ELF-1 (cell line): ENCODE data around the gene KRABD2.
"Not testable (repeated sequence)": the region's sequence is repeated elsewhere in the genome, so short reads cannot be mapped to it uniquely, and the experiment has no call there.

ENCODE experiments used
- DNase-seq: peaks from one replicate; pipeline ENCODE4 v3.0.0-alpha.2; 2016; ENCODE audit warnings: low read depth, low spot score

KRABD2 gene

DNA sequence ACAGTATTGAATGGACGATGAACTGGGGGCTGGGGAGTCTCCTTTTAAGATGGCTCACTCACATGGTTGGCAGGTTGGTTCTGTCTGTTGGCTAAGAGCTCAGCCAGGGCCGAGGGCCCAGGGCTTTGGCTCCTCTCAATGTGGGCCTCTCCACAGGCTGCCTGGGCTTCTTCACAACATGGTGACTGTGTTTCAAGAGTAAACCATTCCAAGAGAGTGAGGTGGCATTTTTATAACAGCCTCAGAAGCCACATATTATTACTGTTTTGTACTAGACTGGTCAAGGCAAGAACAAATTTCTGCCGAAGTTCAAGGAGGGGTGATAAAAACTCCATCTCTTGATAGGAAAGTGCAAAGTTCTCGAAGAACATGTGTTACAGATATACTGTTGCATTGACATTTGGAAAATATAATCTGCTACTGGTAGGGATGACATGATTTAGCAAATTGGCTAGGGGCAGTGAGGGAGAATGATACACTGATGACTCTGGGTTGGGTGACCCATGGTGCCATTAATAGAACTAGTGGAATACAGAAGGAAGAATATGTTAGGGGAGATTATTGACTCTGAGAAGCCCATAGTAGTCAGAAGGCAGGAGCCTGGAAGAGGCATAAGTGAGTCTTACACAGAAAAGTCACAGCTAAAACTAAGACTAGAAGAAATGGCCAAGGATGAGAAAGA lies 13.7 kb downstream of the KRABD2 start:
- no peak for DNase-seq

DNA sequence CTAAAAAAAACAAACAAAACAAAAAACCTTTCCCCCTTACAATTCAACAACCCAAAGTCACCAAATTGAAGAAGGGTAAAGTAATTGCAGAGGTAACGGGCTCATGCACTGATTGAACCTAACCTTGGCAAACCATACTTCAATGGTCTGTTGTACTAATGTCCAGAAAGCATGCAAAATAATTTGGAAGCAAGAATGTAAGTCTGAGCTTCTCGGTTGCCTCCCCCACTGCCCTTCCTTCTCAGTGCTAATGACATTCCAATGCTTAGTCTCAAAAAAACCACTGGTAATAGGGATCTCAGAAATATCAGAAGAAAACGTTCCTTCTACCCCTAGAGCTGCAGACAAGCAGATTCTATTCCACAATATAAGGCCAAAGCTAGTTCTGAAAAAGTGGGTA lies 15.8 kb downstream of the KRABD2 start:
- DNase-seq = no peak

DNA sequence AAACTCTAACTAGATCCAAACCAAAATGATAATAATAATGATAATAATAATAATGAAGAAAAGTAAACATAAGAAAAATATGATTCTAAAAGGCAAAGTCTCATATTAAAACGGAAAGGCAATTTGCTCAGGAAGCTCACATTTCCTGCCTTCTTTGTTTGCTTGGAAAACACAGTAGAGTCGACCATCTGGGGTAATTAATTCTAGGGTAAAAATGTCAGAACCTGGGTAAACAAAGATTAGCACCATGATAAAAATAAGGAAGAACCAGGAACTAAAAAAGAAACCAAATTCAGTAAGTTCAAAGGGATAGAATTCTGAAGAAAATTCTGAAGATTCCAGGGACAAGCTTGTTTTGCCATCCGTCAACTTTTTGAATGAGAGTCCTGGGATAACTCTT lies 16.2 kb downstream of the KRABD2 start:
- DNase-seq = no peak

DNA sequence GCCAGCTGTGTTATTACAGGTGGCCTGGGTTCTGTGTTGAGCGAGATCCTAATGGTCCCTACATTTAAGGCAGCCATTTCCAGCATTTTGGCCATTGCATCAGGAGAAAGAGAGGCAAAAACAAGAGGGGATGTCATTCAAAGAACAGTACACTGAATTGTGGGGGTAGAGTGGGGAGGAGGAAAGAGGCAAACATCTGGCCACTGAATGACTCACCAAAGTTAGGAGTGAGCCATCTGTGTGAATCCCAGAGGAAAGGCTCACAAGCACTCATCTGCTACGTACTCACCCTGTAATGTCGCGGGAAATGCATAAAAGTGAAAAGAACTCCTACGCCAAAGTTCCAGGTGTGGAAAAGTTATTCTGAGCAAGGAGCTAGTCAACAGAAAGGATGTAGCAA lies 16.7 kb downstream of the KRABD2 start:
- peak; percentile 6 for DNase-seq

DNA sequence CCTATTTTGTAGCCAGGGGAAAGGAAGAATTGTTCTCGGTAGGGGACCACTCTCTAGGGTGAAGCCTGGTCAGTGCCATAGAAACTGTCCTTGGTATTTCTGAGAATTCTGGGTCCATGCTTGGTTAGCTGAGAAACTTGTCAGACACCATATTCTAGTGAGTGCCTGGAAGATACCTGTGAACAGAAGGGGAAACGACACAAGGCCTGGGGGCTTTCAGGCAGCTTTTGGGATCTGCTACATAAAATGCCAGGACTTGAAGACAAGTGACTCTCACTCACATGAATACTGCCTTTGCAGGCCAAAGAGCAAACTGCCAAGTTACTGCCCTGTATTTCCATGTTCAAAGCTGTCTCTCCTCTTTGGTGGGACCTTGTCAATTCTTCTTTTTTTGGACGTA lies 18.6 kb downstream of the KRABD2 start:
- DNase-seq = peak; percentile 69

DNA sequence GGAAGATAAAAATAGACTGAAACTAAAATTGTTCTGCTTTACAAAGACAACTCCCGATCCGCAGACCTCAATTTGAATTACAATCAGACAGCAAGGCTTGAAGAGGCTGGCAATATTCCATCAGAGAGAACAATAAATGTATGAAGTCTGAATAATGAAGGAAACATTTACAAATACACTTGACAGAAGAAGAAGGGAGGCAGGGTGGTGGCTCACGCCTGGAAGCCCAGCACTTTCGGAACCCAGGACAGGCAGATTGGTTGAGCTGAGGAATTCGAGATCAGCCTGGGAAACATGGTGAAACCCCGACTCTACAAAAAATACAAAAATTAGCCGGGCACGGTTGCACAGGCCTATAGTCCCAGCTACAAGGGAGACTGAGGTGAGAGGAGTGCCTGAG lies 22.3 kb downstream of the KRABD2 start:
- no peak for DNase-seq

DNA sequence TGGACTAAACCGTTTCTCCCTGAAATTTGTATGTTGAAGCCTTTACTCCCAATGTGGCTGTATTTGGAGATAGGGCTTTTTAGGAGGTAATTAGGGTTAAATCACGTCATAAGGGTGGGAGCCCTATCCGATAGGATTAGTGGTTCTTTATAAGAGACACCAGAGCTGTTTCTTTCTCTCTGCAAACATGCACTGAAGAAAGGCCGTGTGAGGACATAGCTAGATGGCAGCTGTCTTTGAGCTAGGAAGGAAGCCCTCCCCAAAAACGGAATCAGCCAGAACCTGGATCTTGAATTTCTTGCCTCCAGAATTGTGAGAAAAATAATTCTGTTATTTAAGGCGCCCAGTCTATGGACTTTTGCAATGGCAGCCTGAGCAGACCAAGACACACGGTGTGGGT lies 22.8 kb downstream of the KRABD2 start:
- DNase-seq = no peak

DNA sequence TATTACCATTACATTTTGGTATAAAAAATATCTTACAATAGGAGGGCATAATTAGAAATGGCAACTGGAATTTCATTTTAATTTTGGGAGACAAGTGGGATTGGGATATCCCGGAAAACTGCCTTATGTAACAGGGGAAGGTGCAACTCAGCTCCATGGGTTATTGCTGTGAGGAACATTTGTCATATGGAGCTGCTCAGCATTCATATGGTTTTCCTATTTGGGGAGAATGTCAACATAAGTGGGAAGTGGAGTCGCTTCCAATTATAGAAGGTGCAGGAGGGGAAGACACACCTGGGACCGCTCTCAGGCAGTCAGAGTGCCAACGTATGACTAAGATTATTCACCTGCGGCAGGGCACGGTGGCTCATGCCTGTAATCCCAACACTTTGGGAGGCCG lies 26.2 kb downstream of the KRABD2 start:
- DNase-seq = no peak

DNA sequence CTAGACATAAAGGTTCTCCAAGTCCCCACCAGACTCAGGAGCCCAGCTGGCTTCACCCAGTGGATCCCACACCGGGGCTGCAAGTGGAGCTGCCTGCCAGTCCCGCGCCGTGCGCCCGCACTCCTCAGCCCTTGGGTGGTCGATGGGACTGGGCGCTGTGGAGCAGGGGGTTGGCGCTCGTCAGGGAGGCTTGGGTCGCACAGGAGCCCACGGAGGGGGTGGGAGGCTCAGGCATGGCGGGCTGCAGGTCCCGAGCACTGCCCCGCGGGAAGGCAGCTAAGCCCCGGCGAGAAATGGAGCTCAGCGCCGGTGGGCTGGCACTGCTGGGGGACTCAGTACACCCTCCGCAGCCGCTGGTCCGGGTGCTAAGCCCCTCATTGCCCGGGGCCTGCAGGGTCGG lies 29.5 kb downstream of the KRABD2 start:
- not testable (repeated sequence) for DNase-seq

DNA sequence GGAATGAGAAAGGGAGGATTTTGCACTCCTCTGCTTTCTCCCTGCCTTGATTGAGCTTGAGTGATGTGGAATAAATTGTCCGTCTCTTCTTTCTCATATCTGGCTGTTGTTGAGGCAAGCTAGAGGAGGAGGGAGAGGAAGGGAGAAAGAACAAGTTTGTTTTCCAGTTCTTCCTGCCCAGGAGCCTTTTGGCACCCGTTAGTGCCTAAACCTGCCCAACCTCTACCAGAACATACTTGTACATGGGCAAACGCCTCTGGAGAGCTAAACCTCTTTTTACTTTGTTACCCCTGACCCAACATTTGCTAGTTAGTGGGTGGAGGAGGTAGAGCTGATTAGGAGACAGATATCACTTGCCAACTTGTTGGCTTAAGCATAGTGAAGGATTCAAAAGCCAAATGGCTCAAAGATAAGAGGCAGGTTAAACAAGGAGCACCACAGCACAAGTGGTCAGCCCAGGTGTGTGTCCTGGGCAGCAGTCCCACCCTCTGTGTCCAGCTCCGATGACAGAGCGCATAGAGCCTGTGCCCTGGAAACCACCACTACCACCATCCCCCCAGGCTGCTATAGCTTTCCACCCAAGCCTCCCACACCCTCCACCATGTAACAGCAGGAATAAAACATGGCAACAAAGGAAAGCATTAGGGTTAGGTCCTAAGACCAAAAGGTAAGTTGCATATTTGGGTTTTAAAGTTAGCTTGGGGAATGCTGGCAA lies 30.4 kb downstream of the KRABD2 start:
- DNase-seq = no peak

DNA sequence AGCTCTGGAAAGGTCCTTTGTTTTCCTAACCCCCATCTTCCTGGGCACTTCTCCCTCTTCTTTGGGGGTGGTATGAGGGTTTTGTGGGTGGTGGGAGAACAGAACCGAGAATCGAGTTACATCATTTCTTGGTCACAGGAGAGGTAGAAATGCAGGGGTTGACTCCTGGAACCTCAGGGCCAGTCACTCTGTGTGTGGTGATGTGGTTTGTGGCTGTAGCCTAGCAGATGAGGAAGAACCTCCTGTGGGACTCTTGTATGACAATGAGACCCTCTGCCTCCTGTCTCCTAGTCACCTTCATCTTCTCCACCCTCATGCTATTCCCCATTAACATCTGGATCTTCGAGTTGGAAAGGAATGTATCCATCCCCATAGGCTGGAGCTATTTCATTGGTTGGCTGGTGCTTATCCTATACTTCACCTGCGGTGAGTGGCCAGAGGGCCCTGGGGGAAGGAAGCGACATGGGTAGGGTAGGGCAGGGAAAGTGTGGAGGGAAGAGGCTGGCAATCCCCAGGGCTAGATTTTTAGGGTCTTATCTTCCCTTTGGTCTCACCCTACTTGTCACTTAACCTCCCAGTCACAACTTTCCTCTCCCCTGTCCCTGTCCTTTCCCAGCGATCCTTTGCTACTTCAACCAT lies 31.3 kb downstream of the KRABD2 start:
- no peak for DNase-seq

DNA sequence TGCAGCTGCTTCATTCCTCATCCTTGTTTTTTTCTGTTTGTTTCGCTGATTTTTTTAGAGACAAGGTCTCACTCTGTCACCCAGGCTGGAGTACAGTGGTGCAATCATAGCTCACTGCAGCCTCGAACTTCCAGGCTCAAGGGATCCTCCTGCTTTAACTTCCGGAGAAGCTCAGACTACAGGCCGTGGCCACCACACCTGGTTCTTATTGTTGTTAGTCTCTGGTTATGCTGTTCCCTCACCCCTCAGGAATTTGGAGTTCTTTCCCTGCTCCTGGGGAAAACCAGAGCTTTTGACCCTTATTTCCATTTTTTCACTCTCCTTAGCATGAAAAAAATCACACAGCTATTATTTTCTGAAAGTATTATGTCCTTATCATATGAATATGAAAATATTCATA lies 35.0 kb downstream of the KRABD2 start:
- DNase-seq = peak; percentile 62

DNA sequence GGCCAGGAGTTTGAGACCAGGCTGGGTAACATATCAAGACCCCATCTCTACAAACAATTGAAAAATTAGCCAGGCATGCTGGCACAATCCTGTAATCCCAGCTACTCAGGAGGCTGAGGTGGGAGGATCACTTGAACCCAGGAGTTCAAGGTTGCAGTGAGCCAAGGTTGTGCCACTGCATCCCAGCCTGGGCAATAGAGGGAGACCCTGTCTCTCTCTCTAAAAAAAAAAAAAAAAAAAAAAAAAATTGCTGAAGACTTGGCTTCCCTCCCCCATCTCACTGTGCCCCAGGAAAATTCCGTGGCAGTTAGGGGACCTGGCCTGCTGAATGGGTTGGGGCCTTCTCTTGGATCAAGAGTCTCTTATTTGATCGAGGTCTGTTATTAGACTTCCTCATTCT lies 37.0 kb downstream of the KRABD2 start, which contains the start of gene ODF4:
ODF4 (plus strand) TSS at position 301 of the 400 bp plus-strand sequence. CDS start 212 bp downstream, outside the sequence.
- no peak for DNase-seq

DNA sequence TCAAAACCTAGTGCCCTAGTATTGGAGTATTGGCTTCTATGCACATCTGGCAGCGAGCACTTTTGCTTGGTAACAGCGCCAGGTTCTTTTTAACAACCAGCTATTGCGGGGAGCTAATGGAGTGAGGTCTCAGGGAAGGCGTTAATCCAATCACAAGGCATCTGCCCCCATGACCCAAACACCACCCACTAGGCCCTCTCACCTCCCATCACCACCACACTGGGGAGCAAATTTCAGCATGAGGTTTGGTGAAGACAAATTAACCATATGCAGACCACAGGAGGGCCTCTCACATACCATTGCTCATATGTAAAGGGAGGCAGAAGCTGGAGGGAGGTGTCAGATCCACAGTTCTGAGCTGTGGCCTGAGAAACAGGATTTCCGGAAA lies 37.8 kb downstream of the KRABD2 start:
- no peak for DNase-seq

DNA sequence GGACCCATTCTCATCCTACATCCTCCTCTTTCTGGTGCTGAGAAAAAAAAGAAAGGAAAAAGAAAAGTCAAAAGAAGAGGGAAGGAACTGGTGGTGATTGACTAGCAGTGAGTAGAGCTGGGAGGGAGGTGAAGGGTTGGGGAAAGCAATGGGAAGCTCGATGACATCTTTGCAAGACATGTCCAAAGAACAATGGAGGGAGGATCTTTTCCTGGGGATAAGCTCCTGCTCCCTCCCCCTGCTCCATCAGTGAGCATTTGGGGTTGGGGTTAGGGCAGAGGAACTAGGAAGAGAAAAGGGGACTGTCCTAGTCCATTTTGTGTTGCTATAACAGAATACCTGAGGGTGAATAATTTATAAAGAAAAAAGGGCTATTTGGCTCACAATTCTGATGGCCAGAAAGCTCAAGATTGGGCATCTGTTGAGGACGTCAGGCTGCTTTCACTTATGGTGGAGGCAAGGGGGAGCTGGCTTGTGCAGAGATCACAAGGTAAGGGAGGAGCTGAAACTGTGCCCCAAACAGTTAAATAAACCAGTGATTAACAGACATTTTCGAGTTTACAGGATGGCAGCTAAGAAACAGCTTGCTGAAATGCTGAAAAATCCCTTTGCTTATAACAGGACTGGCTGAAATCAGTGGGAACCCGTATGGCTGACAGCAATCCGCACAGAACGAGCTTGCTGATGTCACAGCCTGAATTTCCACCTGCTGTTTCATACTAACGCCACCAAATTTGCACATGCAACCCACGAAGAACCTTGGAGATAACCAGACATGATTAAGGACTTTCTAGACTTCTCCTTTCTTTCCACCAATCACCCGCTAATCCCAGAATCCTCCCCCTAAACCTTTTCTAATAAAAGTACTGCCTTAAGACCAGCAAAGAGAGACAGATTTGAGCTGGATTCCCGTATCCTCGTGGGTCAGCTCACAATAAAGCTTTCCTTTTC lies 38.4 kb downstream of the KRABD2 start:
- no peak for DNase-seq

DNA sequence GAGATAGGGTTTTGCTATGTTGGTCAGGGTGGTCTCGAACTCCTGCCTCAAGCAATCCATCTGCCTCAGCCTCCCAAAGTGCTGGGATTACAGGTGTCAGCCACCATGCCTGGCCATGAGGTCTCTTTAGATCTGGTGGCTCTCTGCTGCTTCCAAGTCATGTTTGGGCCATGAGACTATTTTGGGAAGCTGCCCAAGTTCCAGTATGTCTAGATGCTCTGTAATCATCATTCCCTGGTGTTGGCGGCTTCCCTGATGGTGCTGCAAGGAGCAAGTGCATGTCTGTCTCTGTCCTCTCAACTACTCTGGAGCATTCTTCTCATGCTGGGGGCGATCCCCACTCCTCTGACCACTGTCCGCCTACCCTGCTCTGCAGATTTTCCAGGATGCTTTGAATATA lies 43.2 kb downstream of the KRABD2 start:
- DNase-seq = no peak

DNA sequence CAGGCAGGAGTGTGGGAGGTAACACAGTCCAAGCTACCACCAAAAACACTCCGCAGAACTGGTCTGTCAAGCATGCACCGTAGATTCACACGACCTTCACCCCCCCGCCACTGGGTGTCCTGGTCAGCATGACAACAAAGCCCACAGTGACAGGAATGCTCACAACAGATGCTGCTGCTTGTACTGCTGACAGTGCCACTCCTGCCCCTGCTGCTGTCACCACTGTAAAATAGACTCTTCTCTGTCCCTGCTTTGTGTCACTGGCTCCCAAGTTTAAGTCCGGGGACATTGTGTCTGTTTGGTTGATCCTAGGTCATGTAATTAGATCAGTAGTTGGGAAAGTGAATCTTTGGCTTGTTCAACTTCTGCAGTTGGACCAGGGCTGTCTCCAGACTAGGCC lies 43.8 kb downstream of the KRABD2 start:
- DNase-seq = peak; percentile 71

DNA sequence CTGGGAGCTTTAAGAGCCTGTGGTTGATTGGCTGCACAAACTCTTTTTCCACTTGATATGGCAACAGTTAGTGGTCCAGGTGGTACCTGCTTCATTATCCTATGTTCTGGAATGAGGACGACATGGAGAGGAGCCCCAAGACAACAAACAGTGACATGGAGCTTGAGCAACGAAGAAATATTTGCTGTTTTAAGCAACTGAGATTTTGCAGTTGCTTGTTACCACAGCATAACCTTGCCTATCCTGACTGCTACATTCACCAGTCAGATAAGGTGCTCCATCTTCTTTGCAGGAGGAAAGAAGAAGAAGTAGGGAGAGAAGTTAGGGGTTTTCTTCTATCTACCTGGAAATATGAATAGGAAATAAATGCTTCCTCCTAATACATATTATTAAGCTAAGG lies 44.4 kb downstream of the KRABD2 start:
- no peak for DNase-seq

DNA sequence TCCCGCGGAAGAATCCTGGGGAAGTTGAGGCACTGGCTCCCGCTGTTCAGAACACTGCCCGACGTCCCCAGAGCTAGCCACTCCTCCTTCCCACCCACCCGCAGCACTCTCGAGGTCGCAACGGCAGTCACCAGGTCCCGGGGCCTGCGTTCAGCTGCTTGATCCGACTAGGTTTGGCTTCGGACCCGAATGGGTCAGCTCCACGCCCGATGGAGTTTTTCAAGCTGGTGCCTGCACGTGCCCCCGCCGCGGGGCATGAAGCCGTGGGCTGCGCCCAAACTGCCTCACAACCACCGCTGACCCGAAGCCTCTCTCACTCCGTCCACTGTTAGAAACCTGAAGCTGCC lies 49.2 kb downstream of the KRABD2 start:
- no peak for DNase-seq
